IMR-90 (cell line): Measurements from ENCODE around the gene ATP11A. TPM values are rescaled to one million over a fixed set of nuclear protein-coding genes. Genes with fewer than 3 reads are reported as not detected.

Experiments used
- ATAC-seq: fragments of 200-7000 bp; cut with Tn5 transposase; 2 replicates; pipeline ENCODE4 v1.9.1; 2020; ENCODE audit warnings: low read depth, mild to moderate bottlenecking, moderate library complexity
- BruUV-seq: library from RNA; stranded (reverse); fragments of 400-500 nt; replicated peaks from 2 replicates; lab custom pipeline; 2021; lab: Mats Ljungman, UMichigan
- CTCF ChIA-PET: fragments of 300-600 bp; formaldehyde crosslinking; extraction: SDS; loops from one replicate; lab custom pipeline; 2021; ENCODE audit warnings: antibody characterized with exemption; lab: Yijun Ruan, JAX
- POLR2A ChIA-PET: fragments of 300-600 bp; sonication (Branson Sonifier 250); formaldehyde crosslinking; loops from one replicate; lab custom pipeline; 2022; ENCODE audit warnings: antibody characterized with exemption; ENCODE audit not compliant: unreplicated experiment; lab: Charles Lee
- DNase-seq: peaks from one replicate; pipeline ENCODE4 v3.0.0; 2013
- H2AFZ ChIP-seq: replicated peaks from 2 replicates; pipeline ENCODE3; 2013; ENCODE audit warnings: low read length, mild to moderate bottlenecking; ENCODE audit not compliant: poor library complexity
- H2AK5ac ChIP-seq: 2 replicates; pipeline ENCODE4 v1.6.1; 2013; ENCODE audit warnings: low read depth, low read length, inconsistent platforms
- H2AK9ac ChIP-seq: replicated peaks from 2 replicates; pipeline ENCODE3; 2013; ENCODE audit warnings: mild to moderate bottlenecking, low read depth, low read length, moderate library complexity; ENCODE audit not compliant: poor library complexity
- H2BK120ac ChIP-seq: 2 replicates; pipeline ENCODE4 v1.6.1; 2013; ENCODE audit warnings: low read depth, low read length, inconsistent platforms
- H2BK15ac ChIP-seq: 3 replicates; pipeline ENCODE4 v1.6.1; 2013; ENCODE audit warnings: low read depth, low read length, inconsistent platforms
- H2BK20ac ChIP-seq: 2 replicates; pipeline ENCODE4 v1.6.1; 2013; ENCODE audit warnings: low read depth, mild to moderate bottlenecking, inconsistent platforms, low read length, moderate library complexity
- H2BK5ac ChIP-seq: 2 replicates; pipeline ENCODE4 v1.6.1; 2013; ENCODE audit warnings: mild to moderate bottlenecking, low read depth, low read length, inconsistent platforms; ENCODE audit not compliant: poor library complexity, severe bottlenecking
- H3K14ac ChIP-seq: replicated peaks from 2 replicates; pipeline ENCODE4 v1.6.1; 2013; ENCODE audit warnings: low read depth, low read length, inconsistent platforms
- H3K18ac ChIP-seq: 2 replicates; pipeline ENCODE4 v1.6.1; 2013; ENCODE audit warnings: low read depth, low read length, control low read depth
- H3K23ac ChIP-seq: 2 replicates; pipeline ENCODE4 v1.6.1; 2013; ENCODE audit warnings: low read depth, low read length, inconsistent platforms
- H3K27ac ChIP-seq: 2 replicates; pipeline ENCODE4 v1.5.1; 2013; ENCODE audit warnings: mild to moderate bottlenecking, control low read depth, low read length; ENCODE audit not compliant: insufficient read depth
- H3K27me3 ChIP-seq: 2 replicates; pipeline ENCODE4 v1.6.1; 2013; ENCODE audit warnings: low read length; ENCODE audit not compliant: control insufficient read depth, insufficient read depth
- H3K36me3 ChIP-seq: 2 replicates; pipeline ENCODE4 v1.6.1; 2013; ENCODE audit warnings: low read length, mixed read lengths; ENCODE audit not compliant: control insufficient read depth, insufficient read depth
- H3K4ac ChIP-seq: 2 replicates; pipeline ENCODE4 v1.6.1; 2013; ENCODE audit warnings: low read depth, low read length, inconsistent platforms
- H3K4me1 ChIP-seq: 2 replicates; pipeline ENCODE4 v1.6.1; 2013; ENCODE audit warnings: low read length, mixed read lengths; ENCODE audit not compliant: control insufficient read depth, insufficient read depth
- H3K4me2 ChIP-seq: 2 replicates; pipeline ENCODE4 v1.6.1; 2013; ENCODE audit warnings: low read depth, mild to moderate bottlenecking, control low read depth, low read length, moderate library complexity
- H3K4me3 ChIP-seq: 2 replicates; pipeline ENCODE4 v1.5.1; 2013; ENCODE audit warnings: low read depth, mild to moderate bottlenecking, control low read depth, low read length, moderate library complexity; ENCODE audit not compliant: insufficient read depth
- H3K56ac ChIP-seq: 2 replicates; pipeline ENCODE4 v1.6.1; 2013; ENCODE audit warnings: low read length, inconsistent platforms; ENCODE audit not compliant: insufficient read depth; ENCODE audit errors: extremely low read depth
- H3K79me1 ChIP-seq, 2 experiments: 2 replicates each; pipeline ENCODE4 v1.6.1; 2013; ENCODE audit warnings: low read length in 2 of 2, inconsistent platforms in 1 of 2, low read depth in 1 of 2
- H3K9ac ChIP-seq: 2 replicates; pipeline ENCODE4 v1.6.1; 2013; ENCODE audit warnings: low read depth, low read length, control low read depth
- H3K9me1 ChIP-seq: 2 replicates; pipeline ENCODE4 v1.6.1; 2013; ENCODE audit warnings: low read length, inconsistent platforms; ENCODE audit not compliant: insufficient read depth
- H3K9me3 ChIP-seq: 2 replicates; pipeline ENCODE4 v1.6.1; 2013; ENCODE audit warnings: low read length; ENCODE audit not compliant: control insufficient read depth, insufficient read depth
- H4K20me1 ChIP-seq: 2 replicates; pipeline ENCODE4 v1.6.1; 2013; ENCODE audit warnings: low read length, inconsistent platforms; ENCODE audit not compliant: insufficient read depth
- H4K5ac ChIP-seq: 2 replicates; pipeline ENCODE4 v1.6.1; 2013; ENCODE audit warnings: mild to moderate bottlenecking, low read depth, low read length, control low read depth
- H4K8ac ChIP-seq, 2 experiments: 2 replicates each; pipeline ENCODE4 v1.6.1; 2013; ENCODE audit warnings: low read depth in 2 of 2, low read length in 2 of 2, control low read depth in 1 of 2, inconsistent platforms in 1 of 2
- H4K91ac ChIP-seq: 2 replicates; pipeline ENCODE4 v1.6.1; 2013; ENCODE audit warnings: low read depth, low read length, inconsistent platforms; ENCODE audit not compliant: insufficient read depth
- CEBPB ChIP-seq: IDR thresholded peaks from 2 replicates; pipeline ENCODE4 v1.6.1; 2012; ENCODE audit warnings: low read depth, low read length, improper control_type of control experiment
- WGBS, 2 experiments: methylation state at CpG; one replicate each; pipeline versions ENCODE4 v1.1.5 to v1.1.7; 2013; ENCODE audit warnings: missing lambda C conversion rate in 2 of 2; ENCODE audit not compliant: insufficient read length in 1 of 2; ENCODE audit errors: extremely low coverage in 2 of 2; 5-methylcytosine and 5-hydroxymethylcytosine counted together
- dilution Hi-C: fragments of 300-500 bp; cut with HindIII; formaldehyde crosslinking; loops from one replicate; pipeline ENCODE4 v1.14.3; 2018; ENCODE audit warnings: low sequenced_read_pairs; ENCODE audit not compliant: unreplicated experiment
- in situ Hi-C: fragments of 300-500 bp; cut with MboI; formaldehyde crosslinking; loops from 3 replicates; pipeline ENCODE4 v1.14.3; 2019; ENCODE audit warnings: low sequenced_read_pairs, inconsistent platforms, mixed read lengths
- intact Hi-C: fragments of 100-400 bp; cut with micrococcal nuclease; formaldehyde crosslinking; loops from 2 replicates; pipeline ENCODE4 v1.10.0; 2022
- polyA plus RNA-seq, 3 experiments: library from polyadenylated mRNA; depleted of rRNA; stranded (reverse); fragments of >200 nt; gene quantifications; 2 replicates each; pipeline ENCODE4 v1.2.3, GENCODE V29; 2012; ENCODE audit warnings: low replicate concordance in 1 of 3
- total RNA-seq: library from RNA; depleted of rRNA; stranded (reverse); fragments of >200 nt; gene quantifications from 2 replicates; pipeline ENCODE4 v1.2.3, GENCODE V29; 2012
- TF ChIP-seq, protein P1 (sequence below): conservative IDR thresholded peaks from 2 replicates; pipeline ENCODE4 v1.5.1; 2012; ENCODE audit warnings: mild to moderate bottlenecking, low read depth, low read length, improper control_type of control experiment

The ATP11A gene
- total and polyA plus RNA-seq, 2 of the 4 experiments (the other 2 are of a cell fraction) = 8.4 to 12.0 TPM

- Histone ChIP-seq H2BK120ac (no peak overlapping the region), H3K14ac (no peak overlapping the region), H3K4me3 (no peak overlapping the region), H4K5ac (no peak overlapping the region), H3K9me1 (no peaks in the 10 kb centered on the region), H3K27ac (no peak overlapping the region), H2BK15ac (no peak overlapping the region), H3K9ac (no peak overlapping the region), H3K36me3 (no peaks in the 10 kb centered on the region), H3K56ac (no peak overlapping the region), H3K23ac (no peak overlapping the region), H3K79me1 (no peaks in the 10 kb centered on the region), H3K4me2 (no peak overlapping the region), H2AFZ (no peak overlapping the region), H3K27me3 (peaks cover 68% of the 10 kb centered on the region), H2BK20ac (no peak overlapping the region), H2AK9ac (no peak overlapping the region), H4K8ac (no peak overlapping the region), H3K9me3 (peaks cover 8% of the 10 kb centered on the region), H2AK5ac (no peak overlapping the region), H3K18ac (no peak overlapping the region), H2BK5ac (no peak overlapping the region), H4K20me1 (no peaks in the 10 kb centered on the region), H4K91ac (no peak overlapping the region), H3K4ac (no peak overlapping the region), H3K4me1 (no peaks in the 10 kb centered on the region)
- no TSS peak for BruUV-seq
- in situ Hi-C loops = no loop called here
- dilution Hi-C loops = no loop called here
- ChIA-PET CTCF (no interaction called here), POLR2A (no interaction called here)
- ATAC-seq (no peak), DNase-seq (no peak)
- WGBS, 2 experiments = no CpG with 5 or more reads among the region's 4 CpGs
- intact Hi-C loops = no loop called here
- TF ChIP-seq, protein P1, sequence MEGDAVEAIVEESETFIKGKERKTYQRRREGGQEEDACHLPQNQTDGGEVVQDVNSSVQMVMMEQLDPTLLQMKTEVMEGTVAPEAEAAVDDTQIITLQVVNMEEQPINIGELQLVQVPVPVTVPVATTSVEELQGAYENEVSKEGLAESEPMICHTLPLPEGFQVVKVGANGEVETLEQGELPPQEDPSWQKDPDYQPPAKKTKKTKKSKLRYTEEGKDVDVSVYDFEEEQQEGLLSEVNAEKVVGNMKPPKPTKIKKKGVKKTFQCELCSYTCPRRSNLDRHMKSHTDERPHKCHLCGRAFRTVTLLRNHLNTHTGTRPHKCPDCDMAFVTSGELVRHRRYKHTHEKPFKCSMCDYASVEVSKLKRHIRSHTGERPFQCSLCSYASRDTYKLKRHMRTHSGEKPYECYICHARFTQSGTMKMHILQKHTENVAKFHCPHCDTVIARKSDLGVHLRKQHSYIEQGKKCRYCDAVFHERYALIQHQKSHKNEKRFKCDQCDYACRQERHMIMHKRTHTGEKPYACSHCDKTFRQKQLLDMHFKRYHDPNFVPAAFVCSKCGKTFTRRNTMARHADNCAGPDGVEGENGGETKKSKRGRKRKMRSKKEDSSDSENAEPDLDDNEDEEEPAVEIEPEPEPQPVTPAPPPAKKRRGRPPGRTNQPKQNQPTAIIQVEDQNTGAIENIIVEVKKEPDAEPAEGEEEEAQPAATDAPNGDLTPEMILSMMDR = 0 out of 2 replicates have a peak, but pooled peaks have one; percentile 8
- TF ChIP-seq CEBPB = no peak
Measured at GRCh38 chr13:112910016-112910415, 220.2 kb downstream of the ATP11A start.
